Right atrium auricular region (tissue), 2 donors: ENCODE data around the gene SURF4. TPM values are rescaled to one million over a fixed set of nuclear protein-coding genes. Genes with fewer than 3 reads are reported as not detected.

ENCODE experiments used
- DNase-seq: peaks from one replicate; pipeline ENCODE4 v3.0.0-alpha.2; 2019; ENCODE audit warnings: low spot score
- H3K27ac ChIP-seq, 2 donors: fragments of 200-600 bp; sonication (generic); 1 replicate in 1 of 2; 2 replicates in 1 of 2; pipeline ENCODE4 v1.5.1; 2016 to 2019
- H3K27me3 ChIP-seq, 2 donors: fragments of 200-600 bp; sonication (generic); one replicate each; pipeline versions ENCODE4 v1.5.1 to v1.6.0; 2017 to 2019
- H3K36me3 ChIP-seq: fragments of 200-600 bp; sonication (generic); one replicate; pipeline ENCODE4 v1.5.1; 2016
- H3K4me1 ChIP-seq, 2 donors: fragments of 200-600 bp; sonication (generic); one replicate each; pipeline versions ENCODE4 v1.5.1 to v1.6.0; 2017 to 2019
- H3K4me3 ChIP-seq, 2 donors: fragments of 200-600 bp; sonication (generic); 1 replicate in 1 of 2; 2 replicates in 1 of 2; pipeline ENCODE4 v1.5.1; 2017 to 2019; ENCODE audit warnings: mild to moderate bottlenecking in 1 of 2, moderate library complexity in 1 of 2
- H3K9me3 ChIP-seq, 2 donors: fragments of 200-600 bp; sonication (generic); one replicate each; pipeline ENCODE4 v1.5.1; 2019
- CTCF ChIP-seq, 2 donors: fragments of 200-600 bp; sonication (generic); IDR thresholded peaks; one replicate each; pipeline ENCODE4 v1.5.1; 2019; ENCODE audit warnings: antibody characterized with exemption in 2 of 2
- total RNA-seq, 2 donors: library from RNA; depleted of rRNA; stranded (reverse); fragments of >200 nt; gene quantifications; one replicate each; pipeline ENCODE4 v1.1.0, GENCODE V29; 2016

The SURF4 gene
- total RNA-seq, 2 donors from 2014 or later, result 96.0 to 124 TPM

DNA sequence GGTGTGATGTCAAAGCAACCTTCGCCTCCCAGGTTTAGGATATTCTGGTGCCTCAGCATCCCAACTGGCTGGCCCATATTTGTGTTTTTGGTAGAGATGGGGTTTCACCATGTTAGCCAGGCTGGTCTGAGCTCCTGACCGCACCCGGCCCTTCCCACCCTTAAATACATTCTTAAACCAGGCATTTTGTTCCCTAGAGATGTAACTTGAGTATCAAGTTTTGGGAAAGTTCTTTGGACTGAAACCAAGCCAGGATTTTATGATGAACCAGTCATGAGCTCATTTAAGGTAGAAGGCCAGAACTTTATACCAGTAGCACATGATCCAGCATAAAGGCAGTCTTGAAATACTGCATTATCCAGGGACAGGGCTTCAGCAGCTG, 24.3 kb downstream of the SURF4 start:
- Histone ChIP-seq H3K27ac (no peak overlapping the region), H3K4me3 (no peak overlapping the region), H3K9me3 (no peaks in the 10 kb centered on the region), H3K27me3 (no peaks in the 10 kb centered on the region), H3K4me1 (peaks cover 0 to 35% of the 10 kb centered on the region in 2 donors), H3K36me3 (peaks cover 44% of the 10 kb centered on the region)
- no peak for TF ChIP-seq CTCF (IDR thresholded peaks at IDR 0.05)
- no peak for DNase-seq

DNA sequence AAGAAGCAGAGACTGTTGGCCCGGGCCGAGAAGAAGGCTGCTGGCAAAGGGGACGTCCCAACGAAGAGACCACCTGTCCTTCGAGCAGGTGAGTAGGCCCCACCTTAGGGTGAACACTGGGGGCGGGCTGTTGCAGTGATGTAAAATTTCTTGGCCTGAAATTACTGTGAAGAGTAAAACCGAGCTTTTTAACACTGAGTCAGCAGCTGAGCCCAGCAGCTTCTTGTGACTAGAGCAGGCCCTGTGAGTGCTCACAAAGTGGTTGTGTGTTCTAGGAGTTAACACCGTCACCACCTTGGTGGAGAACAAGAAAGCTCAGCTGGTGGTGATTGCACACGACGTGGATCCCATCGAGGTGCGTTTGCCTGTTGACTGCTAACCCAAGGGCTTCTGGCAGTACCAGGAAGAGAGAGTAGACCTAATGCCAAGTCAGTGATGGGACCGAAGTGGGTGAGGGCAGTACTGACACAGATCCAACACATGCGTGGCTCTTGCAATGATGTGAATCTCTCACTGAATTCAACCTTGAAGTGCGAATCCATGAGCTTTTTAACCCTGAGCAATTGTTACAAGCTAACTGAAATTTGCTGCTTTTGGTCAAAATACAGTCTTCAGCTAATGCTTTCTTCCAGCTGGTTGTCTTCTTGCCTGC, 25.8 kb downstream of the SURF4 start:
- Histone ChIP-seq H3K36me3 (peaks cover 45% of the 10 kb centered on the region), H3K27ac (no peak overlapping the region), H3K4me1 (peaks cover 0 to 32% of the 10 kb centered on the region in 2 donors), H3K27me3 (no peaks in the 10 kb centered on the region), H3K4me3 (no peak overlapping the region), H3K9me3 (no peaks in the 10 kb centered on the region)
- no peak for DNase-seq
- TF ChIP-seq CTCF (IDR thresholded peaks at IDR 0.05), result no peak

- Histone ChIP-seq H3K27ac (peak overlapping the region; percentile 86 to 94), H3K4me1 (peaks cover 0 to 29% of the 10 kb centered on the region in 2 donors), H3K36me3 (peaks cover 56% of the 10 kb centered on the region), H3K9me3 (no peaks in the 10 kb centered on the region), H3K27me3 (no peaks in the 10 kb centered on the region), H3K4me3 (peak overlapping the region; percentile 92 to 97)
- TF ChIP-seq CTCF (IDR thresholded peaks at IDR 0.05), result no peak
- DNase-seq, result no peak
Observed at GRCh38 chr9:133348718-133349573, 26.9 kb downstream of the SURF4 start.

DNA sequence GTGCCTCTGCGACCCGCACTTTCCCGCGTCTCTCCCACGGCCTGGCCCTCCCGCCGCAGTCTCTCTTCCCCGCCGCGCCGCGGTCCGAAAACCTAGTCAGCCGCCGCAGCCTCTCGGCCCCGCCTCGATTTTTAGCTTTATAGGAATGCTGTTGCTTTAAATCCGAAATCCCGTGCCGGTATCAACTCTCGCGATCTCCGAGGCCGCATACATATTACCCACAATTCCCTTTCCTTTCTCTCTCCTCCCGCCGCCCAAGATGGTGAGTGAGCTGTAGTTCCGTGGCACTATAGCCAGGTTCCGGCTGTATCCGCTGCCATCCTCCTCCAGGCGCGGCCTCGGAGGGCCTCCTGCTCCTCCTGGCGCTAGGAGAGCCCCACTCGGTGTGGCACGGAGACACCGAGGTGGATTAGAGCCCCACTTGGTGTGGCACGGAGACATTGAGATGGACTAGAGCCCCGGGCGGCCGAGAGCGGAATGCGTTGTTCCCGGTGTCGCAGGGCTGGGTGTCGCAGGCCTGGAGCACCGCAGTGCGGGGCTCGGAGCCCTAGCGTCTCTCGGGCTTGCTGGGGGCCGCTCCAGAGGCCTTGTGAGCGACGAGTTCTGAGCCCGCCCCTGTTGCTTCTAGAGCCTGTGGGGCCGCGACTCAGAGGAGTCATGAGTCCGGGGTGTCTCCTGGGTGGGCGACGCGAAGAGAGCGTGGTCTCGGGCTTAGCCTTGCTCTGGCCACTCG, 27.7 kb downstream of the SURF4 start, which contains the start of the genes MED22 and RPL7A:
MED22 (minus strand) TSS at position 147 of the 733 bp plus-strand sequence. CDS start 1,469 bp downstream, outside the sequence.
RPL7A (plus strand) TSS at position 234 of the 733 bp plus-strand sequence; CDS start at position 260, 26 bp downstream.
- Histone ChIP-seq H3K27ac (peak within 1 kb of the TSS; percentile 86 to 94), H3K4me1 (peaks cover 0 to 29% of the 10 kb centered on the region in 2 donors), H3K9me3 (no peaks in the 10 kb centered on the region), H3K36me3 (peaks cover 62% of the 10 kb centered on the region), H3K4me3 (peak within 1 kb of the TSS; percentile 92 to 97), H3K27me3 (no peaks in the 10 kb centered on the region)
- DNase-seq, result peak; percentile 97
- TF ChIP-seq CTCF (IDR thresholded peaks at IDR 0.05), result no peak

DNA sequence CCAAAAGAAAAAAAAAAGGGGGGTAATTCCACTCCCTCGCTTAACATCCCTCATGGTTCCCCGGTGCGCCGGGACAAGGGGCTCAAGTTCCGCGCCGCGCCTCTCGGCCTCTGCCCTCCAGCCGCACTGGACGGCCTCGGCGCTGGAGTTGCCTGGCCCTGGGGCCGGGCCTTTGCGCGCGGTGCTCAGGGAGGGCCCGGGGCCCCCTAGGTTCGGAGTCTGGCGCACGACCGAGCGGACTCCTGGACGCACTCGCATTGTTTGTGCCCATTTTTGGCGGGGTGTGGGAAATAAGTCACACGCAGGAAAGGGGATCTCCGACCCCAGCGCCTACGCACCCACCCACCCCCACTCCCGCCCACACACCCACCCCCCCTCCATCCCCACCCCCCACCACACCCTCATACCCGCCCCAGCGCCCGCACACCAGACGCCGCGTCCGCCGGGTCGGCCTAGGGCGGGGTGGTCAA, 28.3 kb downstream of the SURF4 start:
- Histone ChIP-seq H3K4me1 (peaks cover 0 to 29% of the 10 kb centered on the region in 2 donors), H3K27ac (peak overlapping the region; percentile 86 to 94), H3K4me3 (peak overlapping the region; percentile 92 to 97), H3K27me3 (no peaks in the 10 kb centered on the region), H3K36me3 (peaks cover 62% of the 10 kb centered on the region), H3K9me3 (no peaks in the 10 kb centered on the region)
- peak in 1 of 2 donors; percentile 26 for TF ChIP-seq CTCF (IDR thresholded peaks at IDR 0.05)
- DNase-seq, result no peak
